NB4 (cell line): ENCODE data around the gene MRRF.

Experiments used
- CTCF ChIP-seq: IDR thresholded peaks from one replicate; pipeline ENCODE4 v1.5.1; 2012; ENCODE audit warnings: low read depth, low read length
- POLR2A ChIP-seq: IDR thresholded peaks from 2 replicates; pipeline ENCODE4 v1.6.1; 2011; ENCODE audit warnings: mild to moderate bottlenecking; ENCODE audit not compliant: insufficient read length; ENCODE audit errors: extremely low read depth

- TF ChIP-seq POLR2A: no peak
- no peak for TF ChIP-seq CTCF
Measured at GRCh38 chr9:122294531-122294930, 29.8 kb downstream of the MRRF start.
